ENCODE data around the gene GNAO1.

DNA sequence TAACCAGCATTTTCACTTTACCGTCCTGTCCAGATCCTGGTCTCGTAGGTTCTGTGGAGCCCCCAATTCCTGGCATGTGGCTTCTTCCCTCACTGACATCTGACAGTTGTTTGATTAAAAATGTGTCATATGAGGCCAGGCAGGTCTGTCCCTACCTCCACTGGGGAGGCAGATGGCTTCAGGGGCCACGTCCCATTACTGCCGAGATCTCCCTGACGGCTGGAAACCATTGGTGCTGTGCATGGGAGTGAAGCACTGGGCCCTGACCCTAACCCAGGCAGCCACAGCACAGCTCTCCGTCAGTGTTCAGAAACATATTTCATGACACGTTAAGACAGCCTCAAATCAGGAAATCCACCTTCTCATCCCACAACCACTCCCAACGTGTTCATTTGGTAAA, 77.5 kb downstream of the GNAO1 start:
- TF ChIP-seq FOXA1 (IDR thresholded peaks at IDR 0.05) (no peak), FOXK2 (IDR thresholded peaks at IDR 0.05) (no peak), FOXM1 (IDR thresholded peaks at IDR 0.05; ENCODE audit: borderline replicate concordance) (no peak), SP1 (IDR thresholded peaks at IDR 0.05) (no peak)
